SU-DHL-6 (cell line): ENCODE data around the gene PLPPR2.

Experiments used
- EZH2phosphoT487 ChIP-seq: fragments of 200-600 bp; sonication (generic), shearing (Covaris generic); conservative IDR thresholded peaks from 2 replicates; pipeline ENCODE4 v1.6.1; 2018; ENCODE audit warnings: mild to moderate bottlenecking, antibody characterized with exemption, low read length, moderate library complexity, mixed read lengths
- TF ChIP-seq, protein P1 (sequence below): fragments of 200-600 bp; sonication (generic); IDR thresholded peaks from one replicate; pipeline ENCODE4 v1.5.1; 2017; ENCODE audit warnings: antibody characterized with exemption, mild to moderate bottlenecking, low read length, moderate library complexity; ENCODE audit not compliant: insufficient read depth, poor library complexity, severe bottlenecking

DNA sequence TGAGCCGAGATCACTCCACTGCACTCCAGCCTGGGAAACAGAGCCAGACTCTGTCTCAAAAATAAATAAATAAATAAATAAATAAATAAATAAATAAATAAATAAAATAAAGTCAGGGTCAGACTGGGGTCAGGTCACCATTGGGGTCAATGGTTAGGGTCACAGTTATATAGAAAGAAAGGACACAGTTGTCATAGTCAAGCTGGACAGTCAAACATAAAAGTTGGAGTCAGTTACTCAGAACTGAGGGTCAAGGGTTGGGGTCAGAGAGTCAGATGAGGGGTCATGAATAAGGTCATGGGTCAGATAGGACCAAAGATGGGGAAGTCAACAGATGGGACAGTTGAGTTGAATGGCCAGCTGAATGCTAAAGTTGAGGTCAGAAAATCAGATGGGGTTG lies 45.6 kb downstream of the PLPPR2 start:
- TF ChIP-seq, protein P1, sequence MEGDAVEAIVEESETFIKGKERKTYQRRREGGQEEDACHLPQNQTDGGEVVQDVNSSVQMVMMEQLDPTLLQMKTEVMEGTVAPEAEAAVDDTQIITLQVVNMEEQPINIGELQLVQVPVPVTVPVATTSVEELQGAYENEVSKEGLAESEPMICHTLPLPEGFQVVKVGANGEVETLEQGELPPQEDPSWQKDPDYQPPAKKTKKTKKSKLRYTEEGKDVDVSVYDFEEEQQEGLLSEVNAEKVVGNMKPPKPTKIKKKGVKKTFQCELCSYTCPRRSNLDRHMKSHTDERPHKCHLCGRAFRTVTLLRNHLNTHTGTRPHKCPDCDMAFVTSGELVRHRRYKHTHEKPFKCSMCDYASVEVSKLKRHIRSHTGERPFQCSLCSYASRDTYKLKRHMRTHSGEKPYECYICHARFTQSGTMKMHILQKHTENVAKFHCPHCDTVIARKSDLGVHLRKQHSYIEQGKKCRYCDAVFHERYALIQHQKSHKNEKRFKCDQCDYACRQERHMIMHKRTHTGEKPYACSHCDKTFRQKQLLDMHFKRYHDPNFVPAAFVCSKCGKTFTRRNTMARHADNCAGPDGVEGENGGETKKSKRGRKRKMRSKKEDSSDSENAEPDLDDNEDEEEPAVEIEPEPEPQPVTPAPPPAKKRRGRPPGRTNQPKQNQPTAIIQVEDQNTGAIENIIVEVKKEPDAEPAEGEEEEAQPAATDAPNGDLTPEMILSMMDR = no peak
- TF ChIP-seq EZH2phosphoT487 = no peak
